Neuronal stem cell (in vitro differentiated cells): ENCODE data around the gene SEL1L2.

Experiments
- DNase-seq: peaks from one replicate; pipeline ENCODE4 v3.0.0-alpha.2; 2013; ENCODE audit warnings: low spot score
- H2AFZ ChIP-seq: one replicate; pipeline ENCODE4 v1.6.1; 2013; ENCODE audit warnings: mild to moderate bottlenecking, low read length, inconsistent platforms
- H2AK5ac ChIP-seq: 2 replicates; pipeline ENCODE4 v1.6.1; 2013; ENCODE audit warnings: low read depth, mild to moderate bottlenecking, inconsistent platforms, low read length, moderate library complexity, mixed read lengths
- H2BK120ac ChIP-seq: 2 replicates; pipeline ENCODE4 v1.6.1; 2013; ENCODE audit warnings: low read depth, mild to moderate bottlenecking, inconsistent platforms, low read length, moderate library complexity, mixed read lengths
- H2BK12ac ChIP-seq: one replicate; pipeline ENCODE4 v1.6.1; 2013; ENCODE audit warnings: low read length, inconsistent platforms
- H2BK15ac ChIP-seq: 2 replicates; pipeline ENCODE4 v1.6.1; 2013; ENCODE audit warnings: mild to moderate bottlenecking, low read length, inconsistent platforms, mixed read lengths
- H2BK5ac ChIP-seq: one replicate; pipeline ENCODE4 v1.6.1; 2013; ENCODE audit warnings: inconsistent platforms, mild to moderate bottlenecking, low read length, moderate library complexity
- H3K14ac ChIP-seq: one replicate; pipeline ENCODE4 v1.6.1; 2013; ENCODE audit warnings: low read length, inconsistent platforms
- H3K18ac ChIP-seq: 2 replicates; pipeline ENCODE4 v1.6.1; 2013; ENCODE audit warnings: low read length, inconsistent platforms
- H3K23ac ChIP-seq: 2 replicates; pipeline ENCODE4 v1.6.1; 2013; ENCODE audit warnings: low read depth, mild to moderate bottlenecking, mixed read lengths, low read length, inconsistent platforms; ENCODE audit not compliant: poor library complexity
- H3K27ac ChIP-seq: replicated peaks from 3 replicates; pipeline ENCODE4 v1.5.1; 2013; ENCODE audit warnings: low read length, inconsistent platforms
- H3K27me3 ChIP-seq, 3 experiments: 2 replicates each; pipeline ENCODE4 v1.6.1; 2013; ENCODE audit warnings: low read length in 3 of 3, mild to moderate bottlenecking in 2 of 3, inconsistent platforms in 1 of 3, low read depth in 1 of 3, mixed read lengths in 1 of 3, moderate library complexity in 1 of 3; ENCODE audit not compliant: control insufficient read depth in 3 of 3, insufficient read depth in 3 of 3
- H3K36me3 ChIP-seq, 2 donors: replicated peaks in 1 of 2; 2 replicates each; pipeline ENCODE4 v1.6.1; 2013; ENCODE audit warnings: low read length in 2 of 2; ENCODE audit not compliant: control insufficient read depth in 2 of 2, insufficient read depth in 2 of 2
- H3K4ac ChIP-seq: 2 replicates; pipeline ENCODE4 v1.6.1; 2013; ENCODE audit warnings: inconsistent platforms, mild to moderate bottlenecking, low read length, moderate library complexity
- H3K4me1 ChIP-seq, 2 donors: 1 replicate in 1 of 2; 2 replicates in 1 of 2; pipeline ENCODE4 v1.6.1; 2013; ENCODE audit warnings: low read length in 2 of 2, low read depth in 1 of 2; ENCODE audit not compliant: control insufficient read depth in 2 of 2, insufficient read depth in 1 of 2
- H3K4me2 ChIP-seq: one replicate; pipeline ENCODE4 v1.6.1; 2013; ENCODE audit warnings: mild to moderate bottlenecking, low read length, inconsistent platforms; ENCODE audit not compliant: insufficient read depth, poor library complexity, severe bottlenecking
- H3K4me3 ChIP-seq, 2 donors: 2 replicates each; pipeline ENCODE4 v1.5.1; 2013; ENCODE audit warnings: low read length in 2 of 2, mild to moderate bottlenecking in 2 of 2, inconsistent platforms in 1 of 2, moderate library complexity in 1 of 2
- H3K79me1 ChIP-seq: one replicate; pipeline ENCODE4 v1.6.1; 2013; ENCODE audit warnings: low read depth, mild to moderate bottlenecking, inconsistent platforms, low read length, moderate library complexity
- H3K9ac ChIP-seq: one replicate; pipeline ENCODE4 v1.6.1; 2013; ENCODE audit warnings: mild to moderate bottlenecking, low read depth, low read length, inconsistent platforms; ENCODE audit not compliant: poor library complexity
- H3K9me3 ChIP-seq, 2 donors: replicated peaks in 1 of 2; 2 replicates each; pipeline versions ENCODE3 to v1.6.1; 2013; ENCODE audit warnings: low read length in 2 of 2, mild to moderate bottlenecking in 2 of 2, inconsistent platforms in 1 of 2, low read depth in 1 of 2, mixed read lengths in 1 of 2, moderate library complexity in 1 of 2; ENCODE audit not compliant: control insufficient read depth in 2 of 2, insufficient read depth in 1 of 2
- H4K8ac ChIP-seq: one replicate; pipeline ENCODE4 v1.6.1; 2013; ENCODE audit warnings: low read depth, mild to moderate bottlenecking, inconsistent platforms, low read length, moderate library complexity
- H4K91ac ChIP-seq: one replicate; pipeline ENCODE4 v1.6.1; 2013; ENCODE audit warnings: low read length, low read depth, mild to moderate bottlenecking, inconsistent platforms; ENCODE audit not compliant: poor library complexity
- WGBS, 2 donors: extraction: QIAGEN DNeasy Blood & Tissue Kit; methylation state at CpG; one replicate each; pipeline ENCODE4 v1.1.7; 2013; ENCODE audit warnings: missing lambda C conversion rate in 2 of 2, mixed read lengths in 1 of 2; ENCODE audit not compliant: insufficient read length in 2 of 2, insufficient replicate concordance in 1 of 2; ENCODE audit errors: extremely low coverage in 2 of 2; 5-methylcytosine and 5-hydroxymethylcytosine counted together

The SEL1L2 gene

GRCh38 chr20:13809855-13810254 is 180.6 kb downstream of the SEL1L2 start:
- Histone ChIP-seq H2AK5ac (no peak overlapping the region), H3K23ac (no peak overlapping the region), H2BK5ac (no peak overlapping the region), H3K36me3 (peaks cover 15 to 92% of the 10 kb centered on the region in 2 donors), H3K27ac (no peak overlapping the region), H2BK120ac (no peak overlapping the region), H3K9ac (no peak overlapping the region), H4K8ac (no peak overlapping the region), H3K18ac (no peak overlapping the region), H3K14ac (no peak overlapping the region), H3K4me3 (no peak overlapping the region), H3K9me3 (no peaks in the 10 kb centered on the region), H4K91ac (no peak overlapping the region), H2BK12ac (no peak overlapping the region), H3K79me1 (no peaks in the 10 kb centered on the region), H3K4ac (no peak overlapping the region), H3K27me3 (no peaks in the 10 kb centered on the region), H2BK15ac (no peak overlapping the region), H3K4me1 (no peaks in the 10 kb centered on the region), H2AFZ (no peak overlapping the region), H3K4me2 (no peak overlapping the region)
- no peak for DNase-seq
- WGBS, 2 donors = no CpG with 5 or more reads among the region's 3 CpGs

DNA sequence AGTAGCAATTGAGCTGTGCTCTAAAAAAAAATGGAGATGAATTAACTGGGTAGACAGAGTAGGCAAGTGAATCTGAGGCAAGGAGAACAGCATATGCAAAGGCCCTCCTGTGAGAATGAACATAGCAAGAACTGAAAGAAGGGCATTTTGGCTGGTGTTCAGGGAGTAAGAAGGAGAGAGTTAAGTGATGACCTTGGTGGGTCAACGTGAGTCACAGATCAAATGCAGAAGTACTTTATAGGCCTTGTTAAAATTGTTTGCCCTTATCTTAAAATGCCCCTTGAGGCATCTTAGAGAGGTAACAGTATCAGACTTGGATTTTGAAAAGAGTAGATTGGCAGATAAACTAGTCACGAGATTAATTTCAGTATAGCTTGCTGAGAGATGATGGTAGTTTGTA is 181.0 kb downstream of the SEL1L2 start:
- H3K4ac ChIP-seq = no peak overlapping the region
- no peak overlapping the region for H3K4me3 ChIP-seq
- no peak overlapping the region for H2BK12ac ChIP-seq
- no peak overlapping the region for H2BK5ac ChIP-seq
- no peak overlapping the region for H2BK15ac ChIP-seq
- H3K4me1 ChIP-seq = no peaks in the 10 kb centered on the region
- H3K9me3 ChIP-seq = no peaks in the 10 kb centered on the region
- H3K14ac ChIP-seq = no peak overlapping the region
- no peak overlapping the region for H3K23ac ChIP-seq
- no peak overlapping the region for H3K9ac ChIP-seq
- no peaks in the 10 kb centered on the region for H3K27me3 ChIP-seq
- no peak overlapping the region for H2BK120ac ChIP-seq
- no peak overlapping the region for H4K8ac ChIP-seq
- no peak overlapping the region for H3K27ac ChIP-seq
- no peak overlapping the region for H4K91ac ChIP-seq
- H3K79me1 ChIP-seq = no peaks in the 10 kb centered on the region
- H3K18ac ChIP-seq = no peak overlapping the region
- peaks cover 13 to 92% of the 10 kb centered on the region in 2 donors for H3K36me3 ChIP-seq
- H2AFZ ChIP-seq = no peak overlapping the region
- H3K4me2 ChIP-seq = no peak overlapping the region
- no peak overlapping the region for H2AK5ac ChIP-seq
- DNase-seq = no peak
- WGBS, 2 donors = no CpG with 5 or more reads among the region's 2 CpGs

GRCh38 chr20:13800728-13801134 is 189.7 kb downstream of the SEL1L2 start:
- Histone ChIP-seq H2BK15ac (no peak overlapping the region), H3K4me2 (no peak overlapping the region), H3K9ac (no peak overlapping the region), H3K14ac (no peak overlapping the region), H4K91ac (no peak overlapping the region), H3K4me3 (no peak overlapping the region), H3K27me3 (no peaks in the 10 kb centered on the region), H3K27ac (no peak overlapping the region), H2BK5ac (no peak overlapping the region), H2BK120ac (no peak overlapping the region), H2BK12ac (no peak overlapping the region), H4K8ac (no peak overlapping the region), H3K36me3 (peaks cover 12 to 96% of the 10 kb centered on the region in 2 donors), H3K4ac (no peak overlapping the region), H3K4me1 (no peaks in the 10 kb centered on the region), H3K18ac (no peak overlapping the region), H3K23ac (no peak overlapping the region), H2AFZ (no peak overlapping the region), H3K79me1 (no peaks in the 10 kb centered on the region), H2AK5ac (no peak overlapping the region), H3K9me3 (no peaks in the 10 kb centered on the region)
- no peak for DNase-seq
- WGBS, 2 donors = no CpG with 5 or more reads among the region's 7 CpGs

DNA sequence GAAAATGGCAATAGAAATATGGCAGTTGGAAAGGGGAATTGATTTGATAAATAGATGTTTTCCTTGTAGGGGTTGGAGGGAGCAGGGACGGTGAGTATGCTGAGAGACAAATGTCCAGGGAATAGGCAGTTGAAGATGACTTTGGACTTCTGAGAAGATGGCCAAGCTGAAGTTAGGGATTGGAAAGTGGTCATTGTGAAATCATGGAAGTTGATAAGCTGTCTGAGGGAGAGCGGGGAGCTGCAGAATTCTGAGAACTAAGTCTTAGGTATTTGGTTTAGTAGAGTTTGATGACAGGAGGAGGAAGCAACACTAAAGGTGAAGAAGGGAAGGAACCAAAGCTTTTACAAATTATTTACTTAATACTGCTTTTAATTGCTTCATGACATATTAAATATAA is 190.4 kb downstream of the SEL1L2 start:
- no peak overlapping the region for H3K4me2 ChIP-seq
- no CpG with 5 or more reads among the region's 2 CpGs for WGBS, 2 donors

More for the DNA sequence above, 190.4 kb downstream of the SEL1L2 start:
- H3K4me3 ChIP-seq = no peak overlapping the region
- no peaks in the 10 kb centered on the region for H3K27me3 ChIP-seq
- no peak overlapping the region for H3K18ac ChIP-seq
- no peak overlapping the region for H2AFZ ChIP-seq
- no peak overlapping the region for H3K9ac ChIP-seq
- no peak overlapping the region for H4K8ac ChIP-seq
- H2BK15ac ChIP-seq = no peak overlapping the region
- no peak for DNase-seq
- H3K79me1 ChIP-seq = no peaks in the 10 kb centered on the region
- no peak overlapping the region for H2BK5ac ChIP-seq
- H2BK12ac ChIP-seq = no peak overlapping the region
- H2BK120ac ChIP-seq = no peak overlapping the region
- H3K4ac ChIP-seq = no peak overlapping the region
- H3K36me3 ChIP-seq = peaks cover 15 to 98% of the 10 kb centered on the region in 2 donors
- no peak overlapping the region for H3K14ac ChIP-seq
- no peak overlapping the region for H3K27ac ChIP-seq
- H3K9me3 ChIP-seq = no peaks in the 10 kb centered on the region
- no peak overlapping the region for H2AK5ac ChIP-seq
- H3K4me1 ChIP-seq = no peaks in the 10 kb centered on the region
- no peak overlapping the region for H3K23ac ChIP-seq
- no peak overlapping the region for H4K91ac ChIP-seq
